DMS53 treated with DMSO at 0.1 percent for 48 hours (cell line): ENCODE measurements around the gene KLHL35.
A peak's percentile ranks its signal among the peaks of the same experiment; 100 is the strongest.
"Not testable (repeated sequence)": the region's sequence is repeated elsewhere in the genome, so short reads cannot be mapped to it uniquely, and the experiment has no call there.

Source experiments
- DNase-seq: peaks from one replicate; lab custom pipeline; 2025; ENCODE audit not compliant: unreplicated experiment; lab: John Stamatoyannopoulos, UW

Gene KLHL35

DNA sequence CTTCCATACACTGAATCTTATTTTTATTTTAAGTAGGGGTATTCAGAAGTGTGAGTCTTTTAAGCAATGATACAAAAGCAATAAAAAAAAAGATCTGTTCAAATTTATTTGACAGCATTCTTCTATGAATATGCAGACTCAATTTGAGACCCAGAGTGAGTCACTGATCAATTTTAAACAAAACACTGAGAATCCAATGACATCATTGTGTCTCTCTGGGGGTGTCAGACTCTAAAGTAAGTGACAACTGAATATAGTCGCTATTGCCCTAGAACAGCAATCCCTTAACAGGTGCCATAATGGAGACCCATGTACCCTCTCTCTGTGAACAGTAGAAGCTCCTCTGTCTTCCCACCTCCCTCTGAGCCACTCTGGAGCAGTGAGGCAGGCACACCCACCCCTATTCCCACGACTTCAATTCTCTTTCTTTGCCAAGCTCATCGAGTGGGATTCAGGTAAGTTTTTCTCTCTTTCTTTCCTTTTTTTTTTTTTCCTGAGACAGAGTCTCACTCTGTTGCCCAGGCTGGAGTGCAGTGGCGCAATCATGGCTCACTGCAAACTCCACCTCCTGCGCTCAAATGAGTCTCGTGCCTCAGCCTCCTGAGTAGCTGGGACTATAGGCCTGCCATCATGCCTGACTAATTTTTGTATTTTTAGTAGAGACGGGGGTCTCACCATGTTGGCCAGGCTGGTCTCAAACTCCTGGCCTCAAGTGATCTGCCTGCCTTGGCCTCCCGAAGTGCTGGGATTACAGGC lies 38.7 kb downstream of the KLHL35 start:
- no peak for DNase-seq

DNA sequence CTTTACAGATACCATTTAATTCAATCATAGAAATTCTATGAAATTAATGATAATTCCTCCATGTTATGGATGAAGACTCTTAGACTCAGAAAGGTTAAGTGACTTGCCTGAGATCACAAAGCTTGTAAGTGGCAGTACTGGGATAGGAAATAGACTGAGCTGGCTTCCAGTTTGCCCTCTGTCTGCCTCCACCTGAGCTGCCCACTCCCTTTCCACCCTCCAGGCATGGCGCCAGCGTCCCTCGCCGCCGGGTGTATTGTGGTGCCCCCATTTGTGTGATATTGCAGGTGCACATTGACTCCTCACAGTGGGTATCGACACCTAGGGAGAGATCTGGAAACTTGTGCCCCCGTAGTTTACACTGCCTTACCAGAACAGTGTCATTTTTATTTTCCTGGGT lies 43.1 kb downstream of the KLHL35 start:
- DNase-seq = no peak

GRCh38 chr11:75389276-75389605 lies 43.8 kb downstream of the KLHL35 start:
- no peak for DNase-seq

DNA sequence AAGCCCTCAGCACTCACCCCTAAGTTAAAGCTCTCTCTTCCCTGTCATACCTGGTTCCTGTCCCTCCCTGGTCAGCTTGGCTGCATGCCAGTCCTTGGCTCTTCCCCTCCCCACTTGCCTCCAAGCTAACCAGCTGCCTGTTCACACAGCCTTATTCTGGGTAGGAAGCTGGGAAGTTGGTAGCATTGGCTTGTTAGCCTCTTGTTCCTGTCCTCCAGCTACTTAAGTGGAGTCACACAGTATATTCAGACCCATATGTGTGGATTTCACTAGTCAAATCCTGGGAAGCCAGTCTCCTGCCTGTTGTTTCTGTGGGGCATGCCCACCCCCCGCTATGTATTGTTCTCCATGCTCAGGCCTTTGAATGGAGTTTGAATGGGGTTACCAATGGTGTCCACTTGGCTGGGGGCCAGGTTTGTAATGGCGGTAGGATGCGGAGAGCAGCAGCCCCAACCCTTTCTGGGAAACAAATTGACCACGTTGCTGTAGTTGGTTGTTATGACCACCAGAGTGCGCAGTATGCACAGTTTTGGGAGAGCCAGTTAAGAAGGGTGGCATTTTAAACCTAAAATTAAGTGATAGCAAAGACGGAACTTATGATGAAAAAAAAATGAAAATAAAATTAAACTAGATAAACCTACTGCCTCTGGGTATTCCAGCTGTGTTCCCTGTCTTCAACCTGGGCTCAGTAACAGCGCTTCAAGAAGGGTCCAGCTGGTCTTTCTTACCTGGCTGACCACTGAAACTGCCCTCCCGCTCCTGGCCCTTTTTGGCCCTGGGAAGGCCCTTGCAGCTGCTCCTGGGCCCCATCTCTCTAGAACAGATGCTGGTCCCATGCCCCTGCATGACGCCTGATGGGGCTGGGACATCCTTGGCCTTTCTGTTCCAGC lies 44.4 kb downstream of the KLHL35 start:
- peak; percentile 98 for DNase-seq

DNA sequence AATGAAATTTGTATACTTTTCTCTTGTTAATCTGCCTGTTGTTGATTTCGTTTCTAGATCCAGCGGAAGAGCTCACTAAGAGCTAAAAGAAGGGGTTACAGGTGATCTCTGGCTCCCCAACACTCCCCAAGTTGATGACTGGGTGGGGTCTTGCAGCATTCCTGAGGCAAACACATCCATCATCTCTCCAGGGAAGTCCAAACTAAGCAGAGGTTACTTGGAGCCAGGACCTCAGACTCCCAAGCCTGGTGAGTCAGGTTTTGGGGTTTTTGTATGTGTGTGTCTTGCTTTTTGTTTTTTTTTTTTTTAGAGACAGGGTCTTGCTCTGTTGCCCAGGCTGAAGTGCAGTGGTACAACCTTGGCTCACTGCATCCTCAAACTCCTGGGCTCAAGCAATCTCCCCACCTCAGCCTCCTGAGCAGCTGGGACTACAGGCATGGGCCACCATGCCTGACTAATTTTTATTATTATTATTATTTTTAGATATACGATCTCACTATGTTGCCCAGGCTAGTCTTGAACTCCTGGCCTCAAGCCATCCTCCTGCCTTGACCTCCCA lies 45.2 kb downstream of the KLHL35 start:
- no peak for DNase-seq

DNA sequence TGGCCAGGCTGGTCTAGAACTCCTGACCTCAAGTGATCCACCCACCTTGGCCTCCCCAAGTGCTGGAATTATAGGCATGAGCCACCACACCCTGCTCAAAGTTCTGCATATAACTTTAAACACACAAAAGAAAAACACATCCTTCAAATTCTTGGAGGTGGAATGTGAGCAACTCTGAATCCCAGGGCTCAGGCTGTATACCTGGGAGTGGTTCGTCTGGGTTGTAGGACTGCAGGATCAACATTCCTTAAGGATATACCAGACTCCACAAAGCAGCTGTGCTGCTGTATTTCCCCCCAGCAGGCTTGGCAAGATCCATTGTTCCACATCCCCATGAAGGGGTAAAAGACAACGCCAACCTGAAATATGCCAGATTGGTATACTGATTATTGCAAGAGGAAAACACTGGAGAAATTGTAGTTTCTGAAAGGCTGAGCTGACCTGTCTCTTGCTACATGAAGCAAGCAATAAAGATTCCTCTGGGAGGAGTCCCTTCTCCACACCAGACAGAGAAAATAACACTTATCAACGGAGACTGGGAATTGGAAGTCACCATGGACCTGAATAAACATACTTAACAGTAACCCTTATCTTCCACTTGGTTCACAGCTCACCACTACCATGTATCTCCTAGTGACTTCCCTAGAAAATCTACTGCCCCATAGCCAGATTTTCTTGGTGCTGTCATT lies 45.9 kb downstream of the KLHL35 start:
- DNase-seq = peak; percentile 56

GRCh38 chr11:75384438-75385080 lies 48.4 kb downstream of the KLHL35 start:
- DNase-seq = peak; percentile 95

GRCh38 chr11:75383246-75383645 lies 49.8 kb downstream of the KLHL35 start:
- DNase-seq = peak; percentile 86

DNA sequence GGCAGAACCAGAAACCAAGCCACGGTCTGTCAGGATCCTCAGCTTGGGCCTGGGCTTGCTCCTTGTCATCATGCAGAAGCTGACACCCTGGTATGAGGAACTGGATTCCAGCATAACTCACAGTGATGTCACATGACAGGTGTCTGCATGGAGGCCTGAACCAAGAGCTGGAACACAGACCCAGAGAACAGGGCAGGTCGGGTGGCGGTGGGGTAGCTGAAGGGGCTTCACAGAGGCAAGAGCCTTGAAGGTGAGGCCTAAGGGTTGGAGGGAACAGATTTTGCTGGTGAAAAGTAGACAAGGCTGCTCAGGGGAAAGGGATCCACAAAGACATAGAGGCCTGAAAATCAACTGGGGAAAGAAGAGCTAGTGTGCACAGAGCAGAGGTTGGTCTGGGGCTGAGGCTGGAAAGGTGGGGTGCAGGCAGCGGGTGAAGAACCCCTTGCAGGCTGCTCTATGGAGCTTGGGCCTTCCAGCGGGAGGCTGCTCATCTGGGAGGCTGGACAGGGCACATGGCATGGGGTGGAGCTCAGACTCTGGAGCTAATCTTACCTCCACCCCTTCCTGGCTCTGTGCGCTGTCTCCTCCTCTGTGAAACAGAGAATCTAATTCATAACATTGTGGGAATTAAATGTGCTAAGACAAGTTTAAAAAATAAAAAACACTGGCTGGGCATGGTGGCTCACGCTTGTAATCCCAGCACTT lies 52.1 kb downstream of the KLHL35 start:
- DNase-seq = peak; percentile 65

GRCh38 chr11:75380245-75380644 lies 52.8 kb downstream of the KLHL35 start:
- DNase-seq = no peak

DNA sequence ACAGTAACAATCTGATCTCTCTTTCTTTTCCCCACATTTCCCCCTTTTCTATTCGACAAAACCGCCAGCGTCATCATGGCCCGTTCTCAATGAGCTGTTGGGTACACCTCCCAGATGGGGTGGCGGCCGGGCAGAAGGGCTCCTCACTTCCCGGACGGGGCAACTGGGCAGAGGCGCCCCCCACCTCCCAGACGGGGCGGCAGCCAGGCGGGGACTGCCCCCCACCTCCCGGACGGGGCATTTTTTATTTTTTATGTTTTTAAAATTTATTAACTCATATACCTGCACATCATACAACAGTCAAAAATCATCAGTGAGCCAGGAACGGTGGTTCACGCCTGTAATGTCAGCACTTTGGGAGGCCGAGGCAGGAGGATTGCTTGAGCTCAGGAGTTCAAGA lies 54.2 kb downstream of the KLHL35 start:
- not testable (repeated sequence) for DNase-seq

GRCh38 chr11:75376175-75376574 lies 56.8 kb downstream of the KLHL35 start:
- no peak for DNase-seq

DNA sequence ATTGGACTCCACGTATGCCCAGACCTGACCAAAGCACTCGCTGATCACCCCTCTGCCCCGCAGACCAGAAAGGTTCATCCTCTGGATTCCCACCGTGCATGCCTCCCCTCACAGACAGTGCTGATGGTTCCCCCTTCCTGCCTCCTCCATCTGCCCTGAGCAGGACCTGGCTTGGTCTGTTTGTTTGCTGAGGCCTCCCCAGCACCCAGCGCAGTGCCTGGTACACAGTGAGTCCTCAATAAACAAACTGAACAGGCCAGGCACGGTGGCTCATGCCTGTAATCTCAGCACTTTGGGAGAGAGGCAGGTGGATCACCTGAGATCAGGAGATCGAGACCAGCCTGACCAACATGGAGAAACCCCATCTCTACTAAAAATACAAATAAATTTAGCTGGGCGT lies 57.4 kb downstream of the KLHL35 start:
- DNase-seq = no peak

- DNase-seq = no peak
These were observed 58.4 kb downstream of the KLHL35 start for GRCh38 chr11:75374646-75375045.

GRCh38 chr11:75373201-75373600 lies 59.8 kb downstream of the KLHL35 start:
- no peak for DNase-seq
